H1 (cell line): ENCODE results near the gene TBC1D20. TPM values are rescaled to one million over a fixed set of nuclear protein-coding genes. Genes with fewer than 3 reads are reported as not detected.

Experiments
- ASH2L ChIP-seq: fragments of 200-600, 300-600 bp; sonication (generic); IDR thresholded peaks from one replicate; pipeline ENCODE4 v1.7.1; 2017; ENCODE audit warnings: low read length
- BACH1 ChIP-seq: IDR thresholded peaks from 2 replicates; pipeline ENCODE4 v1.6.1; 2012; ENCODE audit warnings: low read length, improper control_type of control experiment
- BRCA1 ChIP-seq: IDR thresholded peaks from 2 replicates; pipeline ENCODE4 v1.6.1; 2012; ENCODE audit warnings: low read depth, low read length, improper control_type of control experiment
- CBX8 ChIP-seq: fragments of 300-800, 300-1000 bp; sonication (generic); IDR thresholded peaks from 2 replicates; pipeline ENCODE4 v1.7.1; 2016; ENCODE audit warnings: low read depth, low read length, borderline replicate concordance
- CHD1 ChIP-seq: IDR thresholded peaks from 2 replicates; pipeline ENCODE4 v1.6.1; 2012; ENCODE audit warnings: low read depth, low read length, improper control_type of control experiment
- CREB1 ChIP-seq: IDR thresholded peaks from 2 replicates; pipeline ENCODE4 v1.6.1; 2012; ENCODE audit warnings: inconsistent platforms
- EP300 ChIP-seq, 2 experiments: IDR thresholded peaks; 1 replicate in 1 of 2; 2 replicates in 1 of 2; pipeline ENCODE4 v1.6.1; 2011 to 2012; ENCODE audit warnings: low read depth in 2 of 2, low read length in 2 of 2, mild to moderate bottlenecking in 2 of 2, borderline replicate concordance in 1 of 2, inconsistent platforms in 1 of 2, moderate library complexity in 1 of 2
- FOSL1 ChIP-seq: IDR thresholded peaks from 2 replicates; pipeline ENCODE4 v1.6.1; 2011; ENCODE audit warnings: mild to moderate bottlenecking, low read depth, low read length, moderate library complexity; ENCODE audit not compliant: insufficient read depth
- JUN ChIP-seq: IDR thresholded peaks from 2 replicates; pipeline ENCODE4 v1.6.1; 2011; ENCODE audit warnings: low read depth, mild to moderate bottlenecking, improper control_type of control experiment, low read length
- PHF8 ChIP-seq: fragments of 200-600 bp; sonication (generic); conservative IDR thresholded peaks from 2 replicates; pipeline ENCODE4 v1.7.1; 2012; ENCODE audit warnings: low read depth, mild to moderate bottlenecking, inconsistent platforms, low read length, moderate library complexity
- POLR2AphosphoS5 ChIP-seq: IDR thresholded peaks from 2 replicates; pipeline ENCODE4 v1.6.1; 2011; ENCODE audit warnings: low read depth, low read length
- RAD21 ChIP-seq, 2 experiments: IDR thresholded peaks in 1 of 2; conservative IDR thresholded peaks in 1 of 2; 2 replicates each; pipeline ENCODE4 v1.6.1; 2011; ENCODE audit warnings: low read depth in 2 of 2, low read length in 2 of 2, improper control_type of control experiment in 1 of 2, inconsistent platforms in 1 of 2, mild to moderate bottlenecking in 1 of 2, moderate library complexity in 1 of 2
- RBBP5 ChIP-seq: IDR thresholded peaks from 2 replicates; pipeline ENCODE4 v1.7.1; 2012; ENCODE audit warnings: low read depth, mild to moderate bottlenecking, inconsistent platforms, low read length, moderate library complexity, borderline replicate concordance
- RNF2 ChIP-seq: fragments of 200-900, 300-1000 bp; sonication (generic); IDR thresholded peaks from 2 replicates; pipeline ENCODE4 v1.7.1; 2016; ENCODE audit warnings: borderline replicate concordance, low read depth, mild to moderate bottlenecking, antibody characterized with exemption, low read length; ENCODE audit not compliant: poor library complexity, severe bottlenecking; ENCODE audit errors: missing control alignments
- SIN3A ChIP-seq, 2 experiments: IDR thresholded peaks in 1 of 2; conservative IDR thresholded peaks in 1 of 2; 2 replicates each; pipeline ENCODE4 v1.6.1; 2011 to 2012; ENCODE audit warnings: low read length in 2 of 2, improper control_type of control experiment in 1 of 2, low read depth in 1 of 2, mild to moderate bottlenecking in 1 of 2
- SP1 ChIP-seq: IDR thresholded peaks from 2 replicates; pipeline ENCODE4 v1.6.1; 2011; ENCODE audit warnings: low read depth, low read length
- SP2 ChIP-seq: IDR thresholded peaks from 2 replicates; pipeline ENCODE4 v1.6.1; 2012; ENCODE audit warnings: mild to moderate bottlenecking, low read length, inconsistent platforms
- SP4 ChIP-seq: IDR thresholded peaks from 2 replicates; pipeline ENCODE4 v1.6.1; 2012; ENCODE audit warnings: low read length, inconsistent platforms
- SUZ12 ChIP-seq: fragments of 200-600 bp; sonication (generic); IDR thresholded peaks from 2 replicates; pipeline ENCODE4 v1.6.1; 2012; ENCODE audit warnings: mild to moderate bottlenecking, inconsistent platforms, low read length, moderate library complexity, mixed read lengths
- TCF12 ChIP-seq: IDR thresholded peaks from 2 replicates; pipeline ENCODE4 v1.6.1; 2011; ENCODE audit warnings: low read depth, mild to moderate bottlenecking, low read length
- YY1 ChIP-seq: IDR thresholded peaks from 2 replicates; pipeline ENCODE4 v1.6.1; 2011; ENCODE audit warnings: low read depth, mild to moderate bottlenecking, low read length
- polyA plus RNA-seq, 7 experiments: library from polyadenylated mRNA; depleted of rRNA in 3 of 7; stranded (reverse) in 5 of 7; unstranded in 2 of 7; fragments of >200 nt in 5 of 7; fragments of 200-250 nt in 2 of 7; gene quantifications; 1 replicate in 5 of 7; 2 replicates in 1 of 7; 4 replicates in 1 of 7; pipeline versions ENCODE4 v1.2.1 to v1.2.3, GENCODE V29; 2011 to 2013; ENCODE audit warnings: missing spikeins in 2 of 7, mixed read lengths in 2 of 7
- total RNA-seq: library from RNA; stranded (reverse); fragmentation: NEBNext Ultra II Directional; extraction: Animal tissue kit (Norgen Biotek cat#: 25700); gene quantifications from 2 replicates; pipeline ENCODE4 v1.2.1, GENCODE V29; 2021
- TF ChIP-seq, protein P1 (sequence below): IDR thresholded peaks from 2 replicates; pipeline ENCODE4 v1.6.1; 2011; ENCODE audit warnings: low read length, improper control_type of control experiment
- TF ChIP-seq, protein P2 (sequence below): IDR thresholded peaks from 2 replicates; pipeline ENCODE4 v1.6.1; 2012; ENCODE audit warnings: inconsistent platforms

The TBC1D20 gene
- total and polyA plus RNA-seq, 2 of the 8 experiments (the other 6 are each of a cell fraction or from before 2014, with no cell fraction given) = 14.5 to 17.1 TPM

DNA sequence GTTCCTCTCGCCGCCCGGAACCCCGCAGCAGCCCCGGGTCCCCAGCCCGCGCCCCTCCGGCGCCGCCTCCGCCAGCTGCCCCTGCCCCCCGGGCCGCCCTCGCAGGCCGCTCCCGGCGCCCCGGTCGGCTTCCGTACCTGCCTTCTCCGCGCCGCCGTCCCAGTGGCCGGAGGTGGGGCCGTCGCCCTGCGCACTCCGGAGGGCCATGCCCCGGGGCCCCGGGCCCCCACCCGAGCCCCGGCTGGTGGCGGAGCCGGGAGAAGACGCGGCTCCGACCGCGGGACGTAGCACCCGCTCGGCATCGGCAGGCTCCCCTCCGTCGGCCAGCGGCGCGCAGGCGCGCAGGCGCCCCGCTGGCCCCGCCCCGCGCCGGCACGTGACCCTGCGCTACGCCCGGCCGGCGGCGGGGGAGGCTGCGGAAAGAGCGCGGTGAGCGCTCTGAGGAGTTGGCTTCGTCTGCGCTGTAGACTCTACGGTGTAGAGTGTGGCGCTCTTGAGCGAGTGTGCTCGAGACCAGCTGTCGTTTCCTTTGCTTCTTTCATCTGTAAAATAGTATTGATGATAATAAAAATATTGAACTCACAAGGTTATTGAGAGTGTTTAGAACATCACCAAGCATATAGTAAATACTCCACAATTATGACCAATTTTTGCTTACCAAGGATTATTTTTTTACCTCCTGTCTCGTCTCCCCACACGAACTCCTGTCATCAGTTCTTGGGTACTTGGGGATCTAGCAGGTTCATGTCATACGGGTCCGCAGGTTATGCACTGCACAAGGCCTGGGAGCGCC is at the start of gene TBC1D20 (continued):
- TF ChIP-seq TCF12 (no peak), SP2 (no peak), EP300 (IDR thresholded peaks at IDR 0.05; ENCODE audit: borderline replicate concordance in 1 of 2, low read depth in 2 of 2, low read length in 2 of 2) (no peak; a peak in 1 of 3 replicates), JUN (no peak), BRCA1 (no peak), SP1 (no peak), PHF8 (peak; percentile 89), YY1 (no peak), RBBP5 (0 out of 2 replicates have a peak, but pooled peaks have one; percentile 54), CHD1 (no peak), SUZ12 (no peak), FOSL1 (0 out of 2 replicates have a peak, but pooled peaks have one; percentile 41), ASH2L (peak; percentile 1), RNF2 (no peak), POLR2AphosphoS5 (0 out of 2 replicates have a peak, but pooled peaks have one; percentile 50), BACH1 (no peak), SP4 (no peak), CREB1 (no peak), RAD21 (IDR thresholded peaks at IDR 0.05 in 1 of 2, conservative IDR thresholded peaks at IDR 0.05 in 1 of 2; ENCODE audit: low read depth in 2 of 2, low read length in 2 of 2) (no peak), CBX8 (no peak), SIN3A (conservative IDR thresholded peaks at IDR 0.05 in 1 of 2, IDR thresholded peaks at IDR 0.05 in 1 of 2; ENCODE audit: low read depth in 1 of 2, low read length in 2 of 2) (no peak)
- TF ChIP-seq, protein P1, sequence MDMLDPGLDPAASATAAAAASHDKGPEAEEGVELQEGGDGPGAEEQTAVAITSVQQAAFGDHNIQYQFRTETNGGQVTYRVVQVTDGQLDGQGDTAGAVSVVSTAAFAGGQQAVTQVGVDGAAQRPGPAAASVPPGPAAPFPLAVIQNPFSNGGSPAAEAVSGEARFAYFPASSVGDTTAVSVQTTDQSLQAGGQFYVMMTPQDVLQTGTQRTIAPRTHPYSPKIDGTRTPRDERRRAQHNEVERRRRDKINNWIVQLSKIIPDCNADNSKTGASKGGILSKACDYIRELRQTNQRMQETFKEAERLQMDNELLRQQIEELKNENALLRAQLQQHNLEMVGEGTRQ = peak; percentile 89
- TF ChIP-seq, protein P2, sequence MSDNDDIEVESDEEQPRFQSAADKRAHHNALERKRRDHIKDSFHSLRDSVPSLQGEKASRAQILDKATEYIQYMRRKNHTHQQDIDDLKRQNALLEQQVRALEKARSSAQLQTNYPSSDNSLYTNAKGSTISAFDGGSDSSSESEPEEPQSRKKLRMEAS = peak; percentile 71
